GM11168 (cell line): ENCODE results near the gene NSFL1C.
"Not testable (repeated sequence)": the region's sequence is repeated elsewhere in the genome, so short reads cannot be mapped to it uniquely, and the experiment has no call there.

Experiments
- in situ Hi-C: fragments of 300-500 bp; cut with MboI; formaldehyde crosslinking; loops from one replicate; pipeline ENCODE4 v1.12.0; 2022; ENCODE audit warnings: low sequenced_read_pairs; ENCODE audit not compliant: unreplicated experiment

The NSFL1C gene

GRCh38 chr20:1429143-1429728 is 37.4 kb downstream of the NSFL1C start:
- in situ Hi-C loops, result no loop called here

- in situ Hi-C loops, result no loop called here
Measured at GRCh38 chr20:1427457-1428054, 39.1 kb downstream of the NSFL1C start.

DNA sequence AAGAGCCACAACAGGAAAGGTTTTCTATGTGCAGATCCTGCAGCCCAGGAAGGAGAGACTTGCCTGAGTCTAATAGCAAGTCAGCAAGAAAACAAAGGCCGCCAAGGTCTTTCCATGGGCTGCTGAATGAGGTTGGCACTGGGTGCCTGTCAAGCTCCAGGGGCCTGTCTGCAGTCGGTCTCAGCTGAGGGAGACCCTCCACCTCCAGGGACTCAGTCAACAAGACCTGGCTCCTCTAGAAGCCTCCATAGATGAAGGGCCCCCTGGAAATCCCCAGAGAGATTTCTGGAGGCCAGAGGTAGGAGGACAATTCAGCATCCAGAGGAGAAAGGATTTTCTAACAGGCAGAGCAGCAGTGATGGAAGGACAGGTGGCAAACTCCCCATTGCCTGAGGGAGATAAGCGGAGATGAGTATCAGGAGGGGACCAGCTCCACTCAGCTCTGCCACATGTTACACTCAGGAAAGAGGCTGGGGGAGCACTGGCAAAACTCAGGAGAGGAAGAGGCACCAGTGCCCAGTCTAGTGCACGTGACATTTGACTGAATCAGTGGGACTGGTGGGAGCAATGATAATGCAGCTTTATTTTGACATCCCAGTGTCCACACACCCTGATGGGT is 40.3 kb downstream of the NSFL1C start:
- in situ Hi-C loops, result no loop called here

GRCh38 chr20:1424336-1424735 is 42.3 kb downstream of the NSFL1C start:
- in situ Hi-C loops, result no loop called here

- in situ Hi-C loops, result no loop called here
Measured at GRCh38 chr20:1423625-1424106, 43.0 kb downstream of the NSFL1C start.

DNA sequence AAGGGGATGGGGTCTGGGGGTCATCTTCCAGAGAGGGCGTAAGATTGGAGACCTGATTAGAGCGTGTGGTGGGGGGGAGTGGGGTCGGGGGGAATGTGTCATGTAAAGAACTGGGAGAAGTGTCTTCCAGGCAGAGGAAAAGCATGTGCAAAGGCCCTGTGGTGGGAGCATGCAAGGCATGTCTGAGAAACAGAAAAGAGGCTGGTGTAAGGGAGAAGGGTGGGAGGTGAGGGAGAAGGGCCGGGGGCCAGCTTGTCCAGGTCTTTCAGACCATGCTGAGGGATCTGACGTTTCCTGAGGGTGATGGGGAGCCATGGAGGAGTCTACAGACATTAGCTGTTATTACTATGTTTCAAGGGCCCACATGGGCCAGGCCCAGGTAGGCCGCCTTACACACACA is 43.4 kb downstream of the NSFL1C start:
- in situ Hi-C loops, result no loop called here

- in situ Hi-C loops, result no loop called here
Measured at GRCh38 chr20:1422753-1423152, 43.9 kb downstream of the NSFL1C start.

- in situ Hi-C loops, result no loop called here
Measured at GRCh38 chr20:1420066-1420465, 46.6 kb downstream of the NSFL1C start.

GRCh38 chr20:1418350-1418749 is 48.3 kb downstream of the NSFL1C start:
- in situ Hi-C loops, result no loop called here

- in situ Hi-C loops, result no loop called here
Measured at GRCh38 chr20:1417790-1418189, 48.9 kb downstream of the NSFL1C start.

GRCh38 chr20:1417273-1417672 is 49.4 kb downstream of the NSFL1C start:
- in situ Hi-C loops, result no loop called here

DNA sequence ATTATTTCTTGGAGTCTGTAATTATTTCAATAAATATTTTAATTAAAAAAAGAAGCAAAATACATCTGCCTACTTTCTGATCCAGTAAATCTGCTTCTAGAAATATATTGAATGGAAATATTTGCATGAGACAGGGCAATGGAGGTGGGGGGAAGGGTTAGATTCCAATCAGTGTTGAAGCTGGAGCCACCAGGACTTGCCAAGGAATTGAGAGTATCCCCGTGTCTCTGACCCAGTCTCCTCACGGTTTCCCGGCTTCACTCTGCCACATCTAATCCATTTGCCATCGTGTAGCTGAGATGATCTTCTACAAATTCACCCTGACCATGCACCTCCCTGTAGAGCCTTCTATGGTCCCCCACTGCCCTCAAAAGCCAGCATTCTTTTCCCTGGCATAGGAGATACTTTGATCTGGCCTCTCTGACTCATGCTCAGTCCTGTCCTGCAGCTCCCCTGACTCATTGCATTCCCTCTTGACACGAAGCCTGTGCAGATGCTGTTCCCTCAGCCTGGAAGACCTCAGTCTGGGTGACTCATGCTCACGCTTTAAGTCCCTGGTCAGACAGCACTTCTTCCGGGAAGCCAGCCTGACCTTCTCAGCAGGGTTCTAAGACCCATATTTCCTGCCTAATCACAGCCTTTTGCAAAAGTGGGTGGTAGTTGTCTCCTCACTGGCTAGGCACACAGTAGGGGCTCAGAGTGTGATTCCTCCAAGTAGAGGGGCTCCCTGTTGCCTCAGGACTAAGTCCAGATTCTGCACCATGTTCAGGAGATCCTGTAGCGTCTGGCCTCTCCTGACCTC is 50.8 kb downstream of the NSFL1C start:
- in situ Hi-C loops, result no loop called here

DNA sequence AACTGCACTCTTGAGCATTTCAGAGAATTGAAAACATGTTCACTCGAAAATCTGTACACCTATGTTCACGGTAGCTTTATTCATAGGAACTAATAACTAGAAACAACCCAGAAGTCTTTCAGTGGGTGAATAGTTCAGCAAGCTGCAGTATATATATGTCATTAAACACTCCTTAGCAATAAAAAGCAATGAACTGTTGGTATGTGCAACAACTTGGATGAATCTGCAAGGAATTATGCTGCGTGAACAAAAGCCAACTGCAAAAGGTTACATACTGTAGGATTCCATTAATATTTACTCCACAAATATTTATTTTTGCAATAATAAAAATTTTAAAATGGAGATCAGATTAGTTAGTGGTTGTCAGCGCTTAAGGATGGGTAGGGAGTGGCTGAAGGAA is 51.7 kb downstream of the NSFL1C start:
- in situ Hi-C loops, result no loop called here

DNA sequence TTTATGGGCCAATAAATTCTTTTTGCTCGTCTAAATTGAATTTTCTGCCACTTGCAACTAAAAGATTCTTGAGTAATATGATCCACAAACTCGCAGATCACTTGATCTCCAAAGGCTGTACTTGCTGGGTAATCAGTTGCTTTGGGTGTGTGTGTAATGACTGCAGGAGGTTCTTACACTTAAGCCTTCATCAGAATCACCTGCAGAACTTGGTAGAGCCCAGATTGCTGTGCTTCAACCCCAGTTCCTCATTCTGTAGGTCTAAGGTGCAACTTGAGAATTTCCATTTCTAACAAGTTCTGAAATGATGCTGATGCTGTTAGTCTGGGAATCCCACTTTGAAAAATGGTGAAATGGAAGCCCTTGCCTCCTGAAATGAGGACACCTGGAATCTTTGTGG is 60.8 kb downstream of the NSFL1C start:
- in situ Hi-C loops, result no loop called here

DNA sequence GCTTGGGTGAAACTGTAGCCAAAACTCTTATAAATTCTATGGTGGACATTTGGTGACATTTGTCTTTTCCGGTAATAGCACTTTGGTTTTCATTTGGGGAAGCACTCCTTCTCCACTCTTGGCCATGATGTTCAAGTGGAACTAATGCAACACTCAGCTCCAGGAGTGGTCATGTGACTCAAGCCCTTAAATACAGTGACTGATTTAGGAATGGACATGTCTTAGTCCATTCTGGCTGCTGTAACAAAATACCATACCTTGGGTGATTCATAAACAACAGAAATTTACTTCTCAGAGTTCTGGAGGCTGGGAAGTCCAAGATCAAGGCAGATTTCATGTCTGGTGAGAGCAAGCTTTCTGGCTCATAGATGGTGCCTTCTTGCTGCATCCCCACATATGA is 63.0 kb downstream of the NSFL1C start:
- in situ Hi-C loops, result no loop called here

DNA sequence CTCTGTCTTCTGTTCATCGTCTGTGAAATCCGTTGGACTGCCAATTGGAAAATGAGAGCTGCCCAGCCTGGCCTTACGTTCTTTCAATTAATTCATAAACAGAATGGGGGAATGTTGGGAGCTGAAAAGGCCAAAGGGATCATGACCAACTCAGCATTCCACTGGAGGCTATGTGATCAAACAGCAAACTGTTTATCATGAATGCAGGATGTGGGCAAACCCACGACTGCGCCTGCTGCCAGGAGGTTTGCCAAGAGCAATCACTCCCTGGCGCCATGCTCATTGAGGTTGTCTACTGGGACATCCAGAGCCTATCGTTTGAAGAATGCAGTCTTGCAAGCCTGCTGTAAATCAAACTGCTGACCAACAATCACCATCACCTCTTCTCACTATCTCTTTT is 64.5 kb downstream of the NSFL1C start:
- in situ Hi-C loops, result no loop called here

- in situ Hi-C loops, result no loop called here
Measured at GRCh38 chr20:1401451-1401907, 65.2 kb downstream of the NSFL1C start.

DNA sequence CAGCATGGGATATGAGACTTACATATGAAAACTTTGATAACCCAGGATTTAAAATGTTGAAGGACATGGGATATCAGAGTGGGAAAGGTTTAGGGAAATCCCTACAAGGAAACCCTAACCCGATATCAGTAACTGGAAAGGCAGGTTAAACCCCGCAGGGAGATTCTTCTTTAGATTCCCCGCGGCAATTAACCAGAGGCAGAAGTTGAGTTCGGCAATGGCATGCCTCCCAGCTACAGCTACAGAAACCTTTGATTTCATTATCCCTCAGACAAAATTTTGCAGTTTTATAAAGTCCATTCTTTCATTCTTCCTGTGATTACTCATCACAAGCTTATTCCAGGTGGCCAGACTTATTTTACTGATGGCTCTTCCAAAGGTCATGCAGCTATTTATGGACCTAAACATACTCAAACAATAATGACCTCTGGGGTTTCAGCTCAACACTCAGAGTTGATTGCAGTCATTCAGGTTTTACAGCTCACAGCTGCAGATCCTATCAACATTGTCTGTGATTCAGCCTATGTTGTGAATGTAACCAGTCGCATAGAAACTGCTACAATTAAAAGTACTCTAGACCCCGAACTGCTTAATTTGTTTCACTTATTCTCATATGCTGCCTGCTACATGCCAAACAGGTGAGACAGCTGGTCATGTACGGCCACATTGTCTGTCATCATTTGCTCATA is 66.8 kb downstream of the NSFL1C start:
- in situ Hi-C loops, result not testable (repeated sequence)

GRCh38 chr20:1398185-1398584 is 68.5 kb downstream of the NSFL1C start:
- in situ Hi-C loops, result not testable (repeated sequence)

DNA sequence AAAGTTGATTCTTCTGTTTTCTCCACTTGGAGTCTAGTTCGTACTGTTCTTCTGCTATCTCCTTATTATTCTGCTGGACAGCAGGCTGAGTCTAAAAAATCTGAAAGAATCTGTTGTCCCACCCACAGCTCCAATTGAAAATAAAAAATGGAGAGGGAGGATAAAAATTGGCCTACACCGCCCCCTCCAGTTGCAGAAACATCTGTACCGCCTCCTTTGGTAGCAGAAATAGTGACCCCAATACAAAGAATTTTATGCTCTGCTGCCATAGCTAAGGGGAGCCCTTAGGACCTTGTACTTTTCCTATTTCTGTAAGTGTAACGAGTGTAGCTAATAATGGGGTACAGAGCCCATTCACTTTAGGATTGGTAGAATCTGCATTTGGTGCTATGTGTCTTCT is 68.9 kb downstream of the NSFL1C start:
- in situ Hi-C loops, result no loop called here
